AG04450 (cell line): ENCODE measurements around the gene GNPTG. TPM values are rescaled to one million over a fixed set of nuclear protein-coding genes. Genes with fewer than 3 reads are reported as not detected.

Experiments
- CTCF ChIA-PET: fragments of 300-600, 350-600 bp; formaldehyde crosslinking; extraction: SDS; loops from one replicate; lab custom pipeline; 2022; ENCODE audit warnings: antibody characterized with exemption, inconsistent platforms; lab: Charles Lee
- POLR2A ChIA-PET: fragments of 350-600 bp; formaldehyde crosslinking; extraction: SDS; loops from one replicate; lab custom pipeline; 2021; ENCODE audit warnings: antibody characterized with exemption, inconsistent platforms; lab: Yijun Ruan, JAX
- DNase-seq: peaks from one replicate; pipeline ENCODE4 v3.0.0-alpha.2; 2011; ENCODE audit warnings: low read depth, low spot score
- H3K27ac ChIP-seq: one replicate; pipeline ENCODE4 v1.5.1; 2012; ENCODE audit warnings: low read depth, low read length, control low read depth
- H3K27me3 ChIP-seq: one replicate; pipeline ENCODE4 v1.6.0; 2012; ENCODE audit warnings: low read length; ENCODE audit not compliant: control insufficient read depth, insufficient read depth
- H3K4me3 ChIP-seq: 2 replicates; pipeline ENCODE4 v1.5.1; 2011; ENCODE audit warnings: mild to moderate bottlenecking, low read depth, low read length, control low read depth
- H3K9me3 ChIP-seq: 2 replicates; pipeline ENCODE4 v1.5.1; 2012; ENCODE audit warnings: low read length; ENCODE audit not compliant: control insufficient read depth, insufficient read depth
- polyA plus RNA-seq: library from polyadenylated mRNA; depleted of rRNA; stranded (reverse); fragments of >200 nt; gene quantifications from 2 replicates; pipeline ENCODE4 v1.2.3, GENCODE V29; 2011
- TF ChIP-seq, protein P1 (sequence below): IDR thresholded peaks from 2 replicates; pipeline ENCODE4 v1.5.1; 2011; ENCODE audit warnings: low read depth, low read length, control low read depth, inconsistent platforms

GNPTG gene
- polyA plus RNA-seq, 1 experiment = 40.5 TPM

DNA sequence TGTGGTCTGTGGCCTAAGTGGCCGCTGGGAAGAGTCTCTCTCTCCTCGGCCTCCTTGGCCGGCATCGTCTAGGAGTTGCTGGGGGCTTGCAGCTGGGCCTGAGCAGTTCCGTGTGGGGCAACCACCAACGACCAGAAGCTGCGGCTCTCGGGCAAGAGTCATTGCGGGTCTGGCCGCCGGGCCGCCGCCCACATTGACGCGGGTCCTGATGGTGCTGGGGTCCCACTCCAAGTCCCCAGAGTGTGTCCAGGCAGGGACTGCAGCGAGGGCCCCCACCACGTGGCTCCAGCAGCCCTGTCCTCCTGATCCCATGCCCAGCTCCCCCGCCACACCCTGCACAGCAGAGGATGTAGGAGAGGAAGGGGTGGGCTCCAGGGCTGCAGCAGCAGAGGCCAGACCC is 31.8 kb downstream of the GNPTG start:
- CTCF ChIA-PET = no interaction called here
- no peak overlapping the region for H3K4me3 ChIP-seq
- POLR2A ChIA-PET = interaction anchor here (0.7 kb wide), 1 partner anchor 25 kb away, joined by 5 read pairs; no protein-coding TSS in a partner anchor
- H3K27ac ChIP-seq = no peak overlapping the region
- no peaks in the 10 kb centered on the region for H3K27me3 ChIP-seq
- TF ChIP-seq, protein P1, sequence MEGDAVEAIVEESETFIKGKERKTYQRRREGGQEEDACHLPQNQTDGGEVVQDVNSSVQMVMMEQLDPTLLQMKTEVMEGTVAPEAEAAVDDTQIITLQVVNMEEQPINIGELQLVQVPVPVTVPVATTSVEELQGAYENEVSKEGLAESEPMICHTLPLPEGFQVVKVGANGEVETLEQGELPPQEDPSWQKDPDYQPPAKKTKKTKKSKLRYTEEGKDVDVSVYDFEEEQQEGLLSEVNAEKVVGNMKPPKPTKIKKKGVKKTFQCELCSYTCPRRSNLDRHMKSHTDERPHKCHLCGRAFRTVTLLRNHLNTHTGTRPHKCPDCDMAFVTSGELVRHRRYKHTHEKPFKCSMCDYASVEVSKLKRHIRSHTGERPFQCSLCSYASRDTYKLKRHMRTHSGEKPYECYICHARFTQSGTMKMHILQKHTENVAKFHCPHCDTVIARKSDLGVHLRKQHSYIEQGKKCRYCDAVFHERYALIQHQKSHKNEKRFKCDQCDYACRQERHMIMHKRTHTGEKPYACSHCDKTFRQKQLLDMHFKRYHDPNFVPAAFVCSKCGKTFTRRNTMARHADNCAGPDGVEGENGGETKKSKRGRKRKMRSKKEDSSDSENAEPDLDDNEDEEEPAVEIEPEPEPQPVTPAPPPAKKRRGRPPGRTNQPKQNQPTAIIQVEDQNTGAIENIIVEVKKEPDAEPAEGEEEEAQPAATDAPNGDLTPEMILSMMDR = no peak
- no peaks in the 10 kb centered on the region; the same call in 1 of the 2 replicates for H3K9me3 ChIP-seq
- DNase-seq = no peak

DNA sequence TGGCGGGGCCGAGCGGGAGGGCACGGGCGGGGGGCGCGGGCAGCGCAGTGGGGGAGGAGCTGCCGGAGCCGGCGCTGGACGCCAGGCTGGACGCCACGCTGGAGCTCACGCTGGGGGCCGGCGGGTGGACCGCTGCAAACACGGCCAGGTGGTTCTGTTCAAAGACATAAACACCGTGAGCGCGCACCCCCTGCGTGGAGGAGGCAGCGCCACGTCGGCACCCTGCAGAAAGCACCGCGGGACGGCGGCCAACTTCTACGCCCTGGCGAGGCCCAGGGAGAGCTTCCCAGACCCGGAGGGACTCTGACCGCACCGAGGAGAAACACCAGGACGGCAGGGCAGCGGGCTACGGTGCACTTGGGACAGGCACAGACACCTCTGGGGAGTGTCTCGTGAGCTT is 33.5 kb downstream of the GNPTG start:
- no peak for DNase-seq
- ChIA-PET POLR2A (no interaction called here), CTCF (no interaction called here)
- Histone ChIP-seq H3K27me3 (no peaks in the 10 kb centered on the region), H3K27ac (no peak overlapping the region), H3K4me3 (no peak overlapping the region), H3K9me3 (no peaks in the 10 kb centered on the region; the same call in 1 of the 2 replicates)
- TF ChIP-seq, protein P1 = no peak

DNA sequence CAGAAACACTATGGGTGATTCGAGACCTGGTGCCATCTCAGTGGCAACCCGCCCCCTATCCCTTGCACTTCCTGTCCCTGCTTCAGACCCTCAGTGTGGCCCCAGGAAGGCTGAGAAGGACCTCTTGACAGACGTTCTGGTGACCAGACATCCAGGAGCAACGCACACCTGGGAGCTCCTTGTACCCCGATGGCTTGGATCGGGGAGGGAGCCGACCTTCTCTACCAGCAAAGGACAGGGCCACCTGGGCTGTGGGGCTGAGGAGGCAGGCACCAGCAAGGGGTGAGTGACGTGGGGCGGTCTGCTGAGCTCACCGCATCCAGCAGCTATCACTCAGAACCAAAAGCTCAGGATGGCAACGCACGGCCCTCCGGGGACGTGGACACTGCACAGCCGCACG is 35.6 kb downstream of the GNPTG start:
- ChIA-PET POLR2A (no interaction called here), CTCF (no interaction called here)
- H3K4me3 ChIP-seq = no peak overlapping the region
- H3K27ac ChIP-seq = no peak overlapping the region
- TF ChIP-seq, protein P1 = no peak
- no peak for DNase-seq
- no peaks in the 10 kb centered on the region; the same call in 1 of the 2 replicates for H3K9me3 ChIP-seq
- no peaks in the 10 kb centered on the region for H3K27me3 ChIP-seq

DNA sequence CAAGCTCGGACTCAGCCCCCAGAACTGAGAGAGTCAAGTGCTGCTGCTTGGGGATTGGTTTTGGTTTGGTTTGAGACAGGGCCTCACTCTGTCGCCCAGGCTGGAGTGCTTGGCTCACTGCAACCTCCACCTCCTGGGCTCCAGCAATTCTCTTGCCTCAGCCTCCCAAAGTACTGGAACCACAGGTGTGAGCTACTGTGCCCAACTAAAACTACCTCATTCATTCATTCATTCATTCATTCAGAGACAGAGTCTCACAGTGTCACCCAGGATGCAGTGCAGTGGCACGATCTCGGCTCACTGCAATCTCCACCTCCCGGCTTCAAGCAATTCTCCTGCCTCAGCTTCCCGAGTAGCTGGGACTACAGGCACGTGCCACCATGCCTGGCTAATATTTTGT is 38.0 kb downstream of the GNPTG start:
- no peak overlapping the region for H3K27ac ChIP-seq
- CTCF ChIA-PET = no interaction called here
- POLR2A ChIA-PET = no interaction called here
- DNase-seq = no peak
- H3K4me3 ChIP-seq = no peak overlapping the region
- no peaks in the 10 kb centered on the region; the same call in 1 of the 2 replicates for H3K9me3 ChIP-seq
- no peaks in the 10 kb centered on the region for H3K27me3 ChIP-seq
- TF ChIP-seq, protein P1 = no peak

DNA sequence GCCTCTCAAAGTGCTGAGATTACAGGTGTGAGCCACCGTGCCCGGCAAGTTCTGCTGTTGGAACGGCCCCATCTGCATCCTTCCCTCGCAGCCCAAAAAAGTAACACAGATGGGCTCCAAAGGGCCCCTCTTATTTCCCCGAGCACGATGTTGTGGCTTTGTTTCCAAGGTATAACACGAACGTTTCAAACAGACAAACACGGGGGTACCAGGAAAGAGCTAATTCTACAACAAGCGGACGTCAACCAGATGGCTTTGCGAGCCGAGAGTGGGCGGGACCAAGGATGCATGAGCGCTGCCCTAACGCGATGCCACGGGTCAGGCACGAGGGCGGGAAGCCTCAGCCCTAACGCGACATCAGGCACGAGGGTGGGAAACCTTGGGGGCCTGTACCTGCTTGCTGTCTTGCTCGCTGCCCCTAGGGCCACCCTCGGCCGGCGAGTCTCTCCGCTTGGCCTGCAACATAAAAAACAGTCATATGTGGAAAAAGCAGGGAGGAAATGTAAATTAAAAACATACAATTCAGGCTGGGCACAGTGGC is 38.6 kb downstream of the GNPTG start:
- Histone ChIP-seq H3K9me3 (no peaks in the 10 kb centered on the region; the same call in 1 of the 2 replicates), H3K27me3 (no peaks in the 10 kb centered on the region), H3K4me3 (no peak overlapping the region), H3K27ac (no peak overlapping the region)
- ChIA-PET POLR2A (no interaction called here), CTCF (no interaction called here)
- no peak for DNase-seq
- TF ChIP-seq, protein P1 = no peak
